OCI-M2 (cell line): ENCODE results near the gene PICK1.

ENCODE experiments used
- DNase-seq: peaks from one replicate; lab custom pipeline; 2025; ENCODE audit not compliant: unreplicated experiment; lab: John Stamatoyannopoulos, UW

Gene PICK1

DNA sequence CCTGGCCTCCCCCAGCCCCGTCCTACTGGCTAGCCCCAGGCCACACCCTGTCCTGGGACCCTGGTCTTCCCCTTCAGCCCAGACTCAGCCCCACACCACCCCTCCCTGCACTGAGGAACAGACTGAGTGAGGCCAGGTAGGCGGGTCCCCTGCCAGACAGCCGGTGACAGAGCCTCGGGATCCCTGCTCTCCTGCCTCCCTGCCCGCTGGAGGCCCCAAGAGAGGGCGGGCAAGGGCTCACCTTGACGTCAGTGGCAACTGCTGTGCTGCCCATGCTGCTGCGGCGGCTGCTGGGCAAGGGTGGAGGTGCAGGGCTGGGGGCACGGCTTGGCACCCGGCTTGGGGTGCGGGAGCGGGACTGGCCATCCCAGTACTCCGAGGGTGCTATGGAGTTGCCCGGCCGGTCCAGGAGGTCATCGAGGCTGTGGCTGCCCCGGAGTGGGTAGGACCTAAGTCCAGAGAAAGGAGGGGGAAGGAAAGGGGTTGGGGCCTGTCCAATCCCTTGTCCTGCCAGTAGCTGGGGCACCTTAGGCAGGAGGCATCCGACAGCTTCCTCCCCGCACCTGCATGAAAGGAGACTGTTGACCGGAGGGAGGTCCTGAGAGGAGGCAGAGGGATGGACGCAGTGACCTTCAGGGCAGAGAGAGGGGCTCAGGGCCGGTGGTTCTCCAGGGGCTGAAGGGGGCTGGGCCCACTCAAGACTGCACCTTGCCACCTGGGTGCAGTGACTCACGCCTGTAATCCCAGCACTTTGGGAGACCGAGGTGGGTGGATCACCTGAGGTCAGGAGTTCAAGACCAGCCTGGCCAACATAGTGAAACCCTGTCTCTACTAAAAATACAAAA is 29.0 kb downstream of the PICK1 start:
- DNase-seq, result no peak

GRCh38 chr22:38086942-38087341 is 29.7 kb downstream of the PICK1 start:
- DNase-seq, result no peak

DNA sequence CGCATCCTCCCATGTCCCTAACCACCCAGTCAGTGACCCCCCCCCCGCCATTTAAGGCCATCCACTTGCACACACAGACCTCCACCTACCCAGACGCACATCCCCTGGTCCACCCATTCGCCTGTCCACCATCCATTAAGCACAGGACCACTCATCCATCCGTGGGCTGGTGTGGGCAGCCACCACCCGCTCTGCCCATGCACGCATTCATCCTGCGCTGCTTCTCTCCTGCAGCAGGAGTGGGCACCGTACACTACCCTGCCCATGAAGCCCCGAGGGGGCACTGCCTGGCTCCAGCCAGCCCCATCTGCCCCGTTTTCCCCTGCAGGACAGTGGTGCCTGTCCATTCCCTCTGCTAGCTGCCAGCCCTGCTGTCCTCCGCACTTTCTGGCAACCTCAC is 30.7 kb downstream of the PICK1 start:
- no peak for DNase-seq

DNA sequence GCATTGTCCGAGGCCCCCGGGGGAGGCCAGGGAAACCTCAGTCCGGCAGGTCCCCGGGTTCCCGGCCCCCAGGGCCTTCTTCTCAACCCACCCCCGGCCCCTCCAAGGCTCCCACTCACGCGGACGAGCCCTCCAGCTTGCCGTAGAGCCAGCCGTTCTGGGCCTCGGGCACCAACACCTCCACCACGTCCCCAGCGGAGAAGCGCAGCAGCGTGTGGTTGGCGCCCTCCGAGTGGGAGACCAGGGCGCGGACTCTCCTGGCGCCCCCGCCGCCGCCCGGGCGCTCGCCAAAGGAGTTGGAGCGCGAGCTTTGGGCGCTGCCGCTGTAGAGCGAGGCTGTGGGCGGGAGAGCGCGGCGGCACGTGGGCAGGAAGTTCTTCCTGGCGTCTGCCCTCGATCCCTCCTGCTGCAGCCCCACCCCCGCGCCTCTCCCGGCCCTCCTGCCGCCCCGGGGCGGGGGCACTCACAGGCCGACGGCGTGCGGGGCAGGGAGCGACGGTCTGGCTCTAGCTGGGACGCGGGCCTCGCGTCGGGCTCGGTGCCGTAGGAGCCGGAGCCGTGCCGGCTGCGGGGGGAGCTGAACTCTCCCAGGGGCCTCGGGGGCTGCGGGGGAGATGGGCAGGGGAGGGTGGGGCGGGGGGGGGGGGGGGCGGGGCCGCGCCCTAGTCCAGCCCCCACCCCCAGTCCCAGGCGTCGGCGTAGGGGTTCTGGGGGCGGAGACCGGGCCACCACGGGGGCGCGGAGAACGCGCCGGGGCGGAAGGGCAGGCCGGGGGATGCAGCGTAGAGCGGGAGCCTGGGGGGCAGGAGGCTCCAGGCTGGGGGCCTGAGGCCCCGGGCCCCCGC is 31.6 kb downstream of the PICK1 start:
- DNase-seq, result no peak

GRCh38 chr22:38089474-38089851 is 32.3 kb downstream of the PICK1 start:
- no peak for DNase-seq

- DNase-seq, result no peak
These were observed 39.9 kb downstream of the PICK1 start for GRCh38 chr22:38097058-38097457.

- no peak for DNase-seq
These were observed 40.6 kb downstream of the PICK1 start for GRCh38 chr22:38097557-38098409.

- no peak for DNase-seq
These were observed 41.4 kb downstream of the PICK1 start for GRCh38 chr22:38098410-38099249.

DNA sequence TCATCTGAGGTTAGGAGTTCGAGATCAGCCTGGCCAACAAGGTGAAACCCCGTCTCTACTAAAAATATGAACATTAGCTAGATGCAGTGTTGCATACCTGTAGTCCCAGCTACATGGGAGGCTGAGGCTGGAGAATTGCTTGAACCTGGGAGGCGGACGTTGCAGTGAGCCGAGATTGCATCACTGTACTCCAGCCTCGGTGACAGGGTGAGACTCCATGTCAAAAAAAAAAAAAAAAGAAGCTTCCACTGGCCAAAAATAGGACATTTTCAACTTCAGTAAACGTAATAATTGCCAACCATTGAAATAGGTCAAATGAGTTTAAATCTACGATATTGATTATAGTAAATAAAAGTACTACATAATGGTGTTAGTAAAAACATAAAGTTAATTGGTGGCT is 46.4 kb downstream of the PICK1 start:
- no peak for DNase-seq

GRCh38 chr22:38104084-38104483 is 46.9 kb downstream of the PICK1 start:
- no peak for DNase-seq

GRCh38 chr22:38106814-38107578 is 49.8 kb downstream of the PICK1 start:
- no peak for DNase-seq

- no peak for DNase-seq
These were observed 50.7 kb downstream of the PICK1 start for GRCh38 chr22:38107692-38108515.

GRCh38 chr22:38108561-38109319 is 51.5 kb downstream of the PICK1 start:
- DNase-seq, result no peak

DNA sequence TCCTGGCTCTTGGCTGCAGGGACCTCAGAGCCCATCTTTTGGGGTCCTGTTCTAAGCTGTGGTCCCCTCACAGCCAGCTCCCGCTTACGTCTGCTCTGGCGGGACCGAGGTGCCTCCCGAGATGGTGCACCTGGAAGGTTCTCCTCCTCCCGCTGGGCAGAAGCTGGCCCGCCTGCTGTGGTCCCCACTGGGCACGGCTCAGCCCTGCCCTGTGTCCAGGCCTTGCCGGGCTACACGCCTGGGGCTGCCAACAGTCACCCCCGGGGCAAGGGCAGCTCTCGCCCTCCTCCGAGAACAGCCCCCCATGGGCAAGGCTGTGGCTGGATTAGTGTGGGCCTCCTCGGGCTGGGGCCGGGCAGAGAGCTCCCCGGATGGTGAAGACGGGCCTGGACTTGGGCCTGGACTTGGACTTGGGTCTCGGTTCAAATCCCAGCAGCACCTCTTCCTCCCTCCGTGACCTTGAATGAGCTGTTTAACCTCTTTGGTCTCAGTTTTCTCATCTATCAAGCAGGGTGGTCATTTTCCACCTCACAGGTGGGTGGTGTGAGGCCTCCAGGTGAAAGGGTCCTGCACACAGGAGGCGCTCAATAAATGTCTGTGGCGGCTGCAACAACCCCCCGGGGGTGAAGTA is 52.3 kb downstream of the PICK1 start:
- DNase-seq, result no peak

- DNase-seq, result no peak
These were observed 53.0 kb downstream of the PICK1 start, which contains the start of gene BAIAP2L2 for GRCh38 chr22:38110008-38110862. TSS of gene BAIAP2L2 (minus strand) at chr22:38110684. CDS start at chr22:38110525, 159 bp downstream.
